Left ventricle myocardium inferior (tissue), 1 donor: ENCODE results near the gene AKAP6. TPM values are rescaled to one million over a fixed set of nuclear protein-coding genes. Genes with fewer than 3 reads are reported as not detected.

Experiments used
- DNase-seq: peaks from one replicate; pipeline ENCODE4 v3.0.0-alpha.2; 2020
- H3K27ac ChIP-seq: fragments of 200-600 bp; replicated peaks from 2 replicates; pipeline ENCODE4 v1.8.0; 2021
- H3K27me3 ChIP-seq: fragments of 200-600 bp; 2 replicates; pipeline ENCODE4 v1.8.0; 2021; ENCODE audit warnings: low read depth
- H3K36me3 ChIP-seq: fragments of 200-600 bp; 2 replicates; pipeline ENCODE4 v1.8.0; 2021
- H3K4me1 ChIP-seq: fragments of 200-600 bp; 2 replicates; pipeline ENCODE4 v1.8.0; 2021
- H3K4me3 ChIP-seq: fragments of 200-600 bp; 2 replicates; pipeline ENCODE4 v1.8.0; 2021; ENCODE audit warnings: mild to moderate bottlenecking, moderate library complexity
- H3K9me3 ChIP-seq: fragments of 200-600 bp; replicated peaks from 2 replicates; pipeline ENCODE4 v1.8.0; 2021
- intact Hi-C: fragments of 100-400 bp; cut with micrococcal nuclease; formaldehyde crosslinking; loops from one replicate; pipeline ENCODE4 v1.11.0; 2022
- total RNA-seq: library from RNA; stranded (reverse); fragmentation: NEBNext Ultra II Directional; extraction: Animal tissue kit (Norgen Biotek cat#: 25700); gene quantifications from one replicate; pipeline ENCODE4 v1.2.1, GENCODE V29; 2021
- TF ChIP-seq, protein P1 (sequence below): fragments of 200-600 bp; IDR thresholded peaks from 2 replicates; pipeline ENCODE4 v1.8.0; 2021; ENCODE audit warnings: antibody characterized with exemption, mild to moderate bottlenecking, borderline replicate concordance
- donor health status: DM: no; HTN: yes; CAD: no; lungs with severe emphysema.

Gene AKAP6
- total RNA-seq, 1 donor from 2014 or later: 218 TPM

GRCh38 chr14:32737621-32738020, 408.5 kb downstream of the AKAP6 start:
- peaks cover 18% of the 10 kb centered on the region for H3K4me1 ChIP-seq
- TF ChIP-seq, protein P1, sequence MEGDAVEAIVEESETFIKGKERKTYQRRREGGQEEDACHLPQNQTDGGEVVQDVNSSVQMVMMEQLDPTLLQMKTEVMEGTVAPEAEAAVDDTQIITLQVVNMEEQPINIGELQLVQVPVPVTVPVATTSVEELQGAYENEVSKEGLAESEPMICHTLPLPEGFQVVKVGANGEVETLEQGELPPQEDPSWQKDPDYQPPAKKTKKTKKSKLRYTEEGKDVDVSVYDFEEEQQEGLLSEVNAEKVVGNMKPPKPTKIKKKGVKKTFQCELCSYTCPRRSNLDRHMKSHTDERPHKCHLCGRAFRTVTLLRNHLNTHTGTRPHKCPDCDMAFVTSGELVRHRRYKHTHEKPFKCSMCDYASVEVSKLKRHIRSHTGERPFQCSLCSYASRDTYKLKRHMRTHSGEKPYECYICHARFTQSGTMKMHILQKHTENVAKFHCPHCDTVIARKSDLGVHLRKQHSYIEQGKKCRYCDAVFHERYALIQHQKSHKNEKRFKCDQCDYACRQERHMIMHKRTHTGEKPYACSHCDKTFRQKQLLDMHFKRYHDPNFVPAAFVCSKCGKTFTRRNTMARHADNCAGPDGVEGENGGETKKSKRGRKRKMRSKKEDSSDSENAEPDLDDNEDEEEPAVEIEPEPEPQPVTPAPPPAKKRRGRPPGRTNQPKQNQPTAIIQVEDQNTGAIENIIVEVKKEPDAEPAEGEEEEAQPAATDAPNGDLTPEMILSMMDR: no peak
- DNase-seq: no peak
- intact Hi-C loops: no loop called here
- no peaks in the 10 kb centered on the region for H3K36me3 ChIP-seq
- H3K9me3 ChIP-seq: no peaks in the 10 kb centered on the region
- H3K27me3 ChIP-seq: no peaks in the 10 kb centered on the region
- no peak overlapping the region for H3K4me3 ChIP-seq
- H3K27ac ChIP-seq: peak overlapping the region; percentile 16

DNA sequence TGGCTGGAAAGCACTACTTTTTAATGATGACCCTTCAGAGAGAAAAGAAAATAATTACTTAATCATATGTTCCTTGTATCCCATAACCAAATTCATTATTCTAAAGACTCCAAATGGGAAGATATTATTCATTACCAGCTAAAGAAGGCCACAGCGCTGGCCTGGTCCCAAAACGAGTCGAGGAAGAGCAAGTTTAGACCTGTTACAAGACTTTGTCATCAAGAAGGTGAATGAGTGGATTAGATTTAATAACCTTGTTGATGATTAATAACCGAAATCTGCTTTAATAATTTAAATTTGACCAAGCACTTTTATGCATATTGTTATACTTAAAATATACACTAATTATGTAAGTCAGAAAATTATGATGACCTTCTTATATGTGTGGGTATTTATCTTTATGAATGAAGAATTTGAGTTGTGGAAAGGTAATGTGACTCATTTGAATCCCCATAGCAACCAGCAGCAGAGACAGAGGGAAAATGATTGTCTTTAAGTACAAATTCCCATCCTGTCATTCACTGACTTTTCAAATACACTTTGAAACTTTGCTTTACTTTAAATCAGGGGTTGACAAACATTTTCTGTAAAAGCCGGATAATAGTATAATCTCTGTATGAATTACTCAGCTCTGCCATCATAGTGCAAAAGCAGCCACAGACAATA, 409.2 kb downstream of the AKAP6 start:
- intact Hi-C loops: no loop called here
- DNase-seq: no peak
- H3K27me3 ChIP-seq: no peaks in the 10 kb centered on the region

GRCh38 chr14:32744811-32745445, 415.8 kb downstream of the AKAP6 start:
- no peaks in the 10 kb centered on the region for H3K9me3 ChIP-seq
- intact Hi-C loops: no loop called here
- no peaks in the 10 kb centered on the region for H3K27me3 ChIP-seq
- H3K36me3 ChIP-seq: no peaks in the 10 kb centered on the region
- no peak for DNase-seq
- TF ChIP-seq, protein P1: no peak
- H3K4me1 ChIP-seq: peaks cover 8% of the 10 kb centered on the region
- H3K27ac ChIP-seq: no peak overlapping the region
- no peak overlapping the region for H3K4me3 ChIP-seq

More for the DNA sequence above, 409.2 kb downstream of the AKAP6 start:
- Histone ChIP-seq H3K27ac (no peak overlapping the region), H3K4me3 (no peak overlapping the region), H3K9me3 (no peaks in the 10 kb centered on the region), H3K36me3 (no peaks in the 10 kb centered on the region), H3K4me1 (peaks cover 12% of the 10 kb centered on the region)
- TF ChIP-seq, protein P1: no peak

- intact Hi-C loops: no loop called here
- H3K36me3 ChIP-seq: no peaks in the 10 kb centered on the region
- TF ChIP-seq, protein P1: no peak
- peaks cover 15% of the 10 kb centered on the region for H3K4me1 ChIP-seq
- no peak overlapping the region for H3K27ac ChIP-seq
- no peak for DNase-seq
- H3K27me3 ChIP-seq: no peaks in the 10 kb centered on the region
- peaks cover 27% of the 10 kb centered on the region for H3K9me3 ChIP-seq
- H3K4me3 ChIP-seq: no peak overlapping the region
These were observed 425.1 kb downstream of the AKAP6 start for GRCh38 chr14:32754209-32754608.

DNA sequence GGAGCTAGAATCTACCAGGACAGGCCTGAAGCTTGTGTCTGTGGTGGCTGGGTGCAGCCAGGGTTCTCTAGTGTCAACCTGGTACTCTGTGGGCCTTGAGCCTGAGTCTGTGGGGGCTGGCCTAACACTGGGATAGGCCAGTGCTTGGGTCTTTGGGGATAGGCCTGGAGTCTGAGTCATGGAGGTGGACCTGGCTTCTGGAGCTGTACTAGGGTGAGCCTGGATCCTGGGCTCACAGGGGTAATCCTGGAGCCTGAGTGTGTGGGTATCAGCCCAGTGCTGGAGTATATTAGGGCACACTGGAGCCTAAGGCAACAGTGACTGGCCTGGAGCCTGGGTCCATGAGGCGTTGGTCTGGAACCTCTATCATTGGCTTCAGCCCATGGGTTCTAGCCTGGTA, 427.1 kb downstream of the AKAP6 start:
- intact Hi-C loops: no loop called here
- no peak overlapping the region for H3K4me3 ChIP-seq
- no peak for DNase-seq
- no peaks in the 10 kb centered on the region for H3K36me3 ChIP-seq
- TF ChIP-seq, protein P1: no peak
- peaks cover 27% of the 10 kb centered on the region for H3K9me3 ChIP-seq
- no peaks in the 10 kb centered on the region for H3K27me3 ChIP-seq
- peaks cover 24% of the 10 kb centered on the region for H3K4me1 ChIP-seq
- no peak overlapping the region for H3K27ac ChIP-seq
